HepG2 (cell line): ENCODE data around the gene NSMCE1. TPM values are rescaled to one million over a fixed set of nuclear protein-coding genes. Genes with fewer than 3 reads are reported as not detected.

Experiments
- BCL6 ChIP-seq: IDR thresholded peaks from 2 replicates; pipeline ENCODE4 v1.6.1; 2016; ENCODE audit warnings: missing genetic modification reagents, missing compliant biosample characterization
- EEA1 ChIP-seq: sonication (generic); formaldehyde crosslinking; IDR thresholded peaks from 2 replicates; pipeline ENCODE4 v1.5.1; 2020; ENCODE audit warnings: mild to moderate bottlenecking, missing genetic modification reagents, borderline replicate concordance
- ELF3 ChIP-seq: IDR thresholded peaks from 2 replicates; pipeline ENCODE4 v1.6.1; 2016; ENCODE audit warnings: missing genetic modification reagents, missing compliant biosample characterization
- EP300 ChIP-seq, 3 experiments: sonication (generic) in 1 of 3; formaldehyde crosslinking in 1 of 3; IDR thresholded peaks; 2 replicates each; pipeline versions ENCODE4 v1.5.1 to v1.6.1; 2011 to 2020; ENCODE audit warnings: low read depth in 2 of 3, low read length in 2 of 3, borderline replicate concordance in 1 of 3, improper control_type of control experiment in 1 of 3, mild to moderate bottlenecking in 1 of 3, missing genetic modification reagents in 1 of 3, moderate library complexity in 1 of 3
- FOXP1 ChIP-seq, 2 experiments: fragments of 450-650 bp in 1 of 2; IDR thresholded peaks; 2 replicates each; pipeline ENCODE4 v1.6.1; 2017 to 2018; ENCODE audit warnings: antibody characterized with exemption in 1 of 2
- HOXA9 ChIP-seq: sonication (generic); formaldehyde crosslinking; IDR thresholded peaks from 2 replicates; pipeline ENCODE4 v1.8.1; 2022; ENCODE audit warnings: missing genetic modification reagents, mild to moderate bottlenecking, moderate library complexity, borderline replicate concordance
- KAT2B ChIP-seq: fragments of 150-350 bp; IDR thresholded peaks from 2 replicates; pipeline ENCODE4 v1.6.1; 2014; ENCODE audit warnings: low read depth, low read length, borderline replicate concordance
- KDM4B ChIP-seq: sonication (generic); formaldehyde crosslinking; IDR thresholded peaks from 2 replicates; pipeline ENCODE4 v1.4.0; 2020; ENCODE audit warnings: missing genetic modification reagents
- RARA ChIP-seq: IDR thresholded peaks from 2 replicates; pipeline ENCODE4 v1.6.1; 2016; ENCODE audit warnings: missing genetic modification reagents, missing compliant biosample characterization
- SOX5 ChIP-seq: IDR thresholded peaks from 2 replicates; pipeline ENCODE4 v1.6.1; 2016; ENCODE audit warnings: borderline replicate concordance
- SP4 ChIP-seq: sonication (generic); formaldehyde crosslinking; IDR thresholded peaks from 2 replicates; pipeline ENCODE4 v1.8.1; 2023; ENCODE audit warnings: mild to moderate bottlenecking, missing genetic modification reagents
- ZBTB20 ChIP-seq: sonication (generic); formaldehyde crosslinking; IDR thresholded peaks from 2 replicates; pipeline ENCODE4 v1.8.1; 2023; ENCODE audit warnings: missing genetic modification reagents, low read depth, mild to moderate bottlenecking, borderline replicate concordance
- ZFP36L2 ChIP-seq: sonication (generic); formaldehyde crosslinking; IDR thresholded peaks from 2 replicates; pipeline ENCODE4 v1.4.0; 2020; ENCODE audit warnings: missing genetic modification reagents
- ZFY ChIP-seq: sonication (generic); formaldehyde crosslinking; IDR thresholded peaks from 2 replicates; pipeline ENCODE4 v1.4.0; 2020; ENCODE audit warnings: missing genetic modification reagents
- ZNF121 ChIP-seq: sonication (generic); formaldehyde crosslinking; IDR thresholded peaks from 2 replicates; pipeline ENCODE4 v1.5.0; 2020; ENCODE audit warnings: mild to moderate bottlenecking, missing genetic modification reagents
- ZNF24 ChIP-seq: fragments of 450-650 bp; IDR thresholded peaks from 2 replicates; pipeline ENCODE4 v1.6.1; 2017; ENCODE audit warnings: antibody characterized with exemption, mild to moderate bottlenecking
- ZNF292 ChIP-seq: sonication (generic); formaldehyde crosslinking; IDR thresholded peaks from 2 replicates; pipeline ENCODE4 v1.8.1; 2022; ENCODE audit warnings: mild to moderate bottlenecking, low read depth, missing genetic modification reagents, borderline replicate concordance
- ZSCAN9 ChIP-seq: IDR thresholded peaks from 2 replicates; pipeline ENCODE4 v1.6.1; 2016; ENCODE audit warnings: borderline replicate concordance
- polyA plus RNA-seq, 8 experiments: library from polyadenylated mRNA; depleted of rRNA in 3 of 8; stranded (reverse) in 7 of 8; unstranded in 1 of 8; fragments of >200 nt; fragmentation: Illumina TruSeq in 4 of 8; extraction: Trizol in 4 of 8; gene quantifications; 2 replicates each; pipeline versions ENCODE4 v1.2.1 to v1.2.3, GENCODE V29; 2011 to 2016; ENCODE audit warnings: low read depth in 4 of 8, missing spikeins in 1 of 8, mixed read lengths in 1 of 8; ENCODE audit not compliant: insufficient read depth in 1 of 8
- total RNA-seq, 5 experiments: library from RNA; depleted of rRNA; stranded (reverse); fragments of >200 nt; fragmentation: Illumina TruSeq; extraction: Trizol; gene quantifications; 2 replicates each; pipeline ENCODE4 v1.2.3, GENCODE V29; 2016; ENCODE audit warnings: low read depth in 1 of 5
- TF ChIP-seq, protein P1 (sequence below): sonication (generic); formaldehyde crosslinking; IDR thresholded peaks from 2 replicates; pipeline ENCODE4 v1.5.0; 2020; ENCODE audit warnings: mild to moderate bottlenecking, missing genetic modification reagents, borderline replicate concordance
- TF ChIP-seq, protein P2 (sequence below): sonication (generic); formaldehyde crosslinking; conservative IDR thresholded peaks from 2 replicates; pipeline ENCODE4 v1.4.0; 2020; ENCODE audit warnings: missing genetic modification reagents

NSMCE1 gene
- total and polyA plus RNA-seq, 2 of the 13 experiments (the other 11 are each of a cell fraction or from before 2014, with no cell fraction given), result 42.7 to 52.9 TPM

DNA sequence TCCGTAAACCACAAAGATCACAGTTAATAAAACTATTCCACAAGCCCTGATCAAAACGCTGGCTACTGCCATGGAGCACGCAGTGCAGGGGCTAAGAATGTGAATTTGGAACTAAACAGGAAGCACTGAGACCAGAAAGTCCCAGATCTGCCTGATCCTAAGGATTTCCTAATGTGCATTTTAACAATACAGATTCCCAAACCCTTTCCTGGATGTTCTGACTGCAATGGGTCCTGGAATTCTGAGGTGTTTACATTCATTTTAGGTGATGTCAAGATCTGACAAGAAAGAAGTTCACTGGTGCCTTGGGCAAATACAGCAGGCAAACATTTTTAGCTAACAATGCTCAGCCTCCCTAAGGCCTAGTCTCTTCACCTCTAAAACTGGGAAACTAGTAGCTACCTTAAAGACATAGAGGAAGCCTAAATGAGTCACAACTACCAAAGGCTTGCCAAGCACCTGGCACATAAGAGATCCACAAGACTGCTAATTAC lies 10.3 kb downstream of the NSMCE1 start (continued):
- TF ChIP-seq HOXA9 (CRISPR knock-in tag), result no peak
- peak in 1 of 2 experiments; percentile 49; a peak in 1 of 4 replicates for TF ChIP-seq EP300 (IDR thresholded peaks at IDR 0.05; ENCODE audit: low read depth in 2 of 2, low read length in 2 of 2)
- 0 out of 2 replicates have a peak, but pooled peaks have one; percentile 10 for TF ChIP-seq EP300 (CRISPR knock-in tag; IDR thresholded peaks at IDR 0.05; ENCODE audit: borderline replicate concordance)
- TF ChIP-seq BCL6 (CRISPR knock-in tag), result peak; percentile 90
- TF ChIP-seq RARA, result peak; percentile 40
- TF ChIP-seq ZBTB20 (CRISPR knock-in tag), result no peak
- peak; percentile 37; the same call in 1 of the 2 replicates for TF ChIP-seq ZFY (CRISPR knock-in tag)
- TF ChIP-seq, protein P1, sequence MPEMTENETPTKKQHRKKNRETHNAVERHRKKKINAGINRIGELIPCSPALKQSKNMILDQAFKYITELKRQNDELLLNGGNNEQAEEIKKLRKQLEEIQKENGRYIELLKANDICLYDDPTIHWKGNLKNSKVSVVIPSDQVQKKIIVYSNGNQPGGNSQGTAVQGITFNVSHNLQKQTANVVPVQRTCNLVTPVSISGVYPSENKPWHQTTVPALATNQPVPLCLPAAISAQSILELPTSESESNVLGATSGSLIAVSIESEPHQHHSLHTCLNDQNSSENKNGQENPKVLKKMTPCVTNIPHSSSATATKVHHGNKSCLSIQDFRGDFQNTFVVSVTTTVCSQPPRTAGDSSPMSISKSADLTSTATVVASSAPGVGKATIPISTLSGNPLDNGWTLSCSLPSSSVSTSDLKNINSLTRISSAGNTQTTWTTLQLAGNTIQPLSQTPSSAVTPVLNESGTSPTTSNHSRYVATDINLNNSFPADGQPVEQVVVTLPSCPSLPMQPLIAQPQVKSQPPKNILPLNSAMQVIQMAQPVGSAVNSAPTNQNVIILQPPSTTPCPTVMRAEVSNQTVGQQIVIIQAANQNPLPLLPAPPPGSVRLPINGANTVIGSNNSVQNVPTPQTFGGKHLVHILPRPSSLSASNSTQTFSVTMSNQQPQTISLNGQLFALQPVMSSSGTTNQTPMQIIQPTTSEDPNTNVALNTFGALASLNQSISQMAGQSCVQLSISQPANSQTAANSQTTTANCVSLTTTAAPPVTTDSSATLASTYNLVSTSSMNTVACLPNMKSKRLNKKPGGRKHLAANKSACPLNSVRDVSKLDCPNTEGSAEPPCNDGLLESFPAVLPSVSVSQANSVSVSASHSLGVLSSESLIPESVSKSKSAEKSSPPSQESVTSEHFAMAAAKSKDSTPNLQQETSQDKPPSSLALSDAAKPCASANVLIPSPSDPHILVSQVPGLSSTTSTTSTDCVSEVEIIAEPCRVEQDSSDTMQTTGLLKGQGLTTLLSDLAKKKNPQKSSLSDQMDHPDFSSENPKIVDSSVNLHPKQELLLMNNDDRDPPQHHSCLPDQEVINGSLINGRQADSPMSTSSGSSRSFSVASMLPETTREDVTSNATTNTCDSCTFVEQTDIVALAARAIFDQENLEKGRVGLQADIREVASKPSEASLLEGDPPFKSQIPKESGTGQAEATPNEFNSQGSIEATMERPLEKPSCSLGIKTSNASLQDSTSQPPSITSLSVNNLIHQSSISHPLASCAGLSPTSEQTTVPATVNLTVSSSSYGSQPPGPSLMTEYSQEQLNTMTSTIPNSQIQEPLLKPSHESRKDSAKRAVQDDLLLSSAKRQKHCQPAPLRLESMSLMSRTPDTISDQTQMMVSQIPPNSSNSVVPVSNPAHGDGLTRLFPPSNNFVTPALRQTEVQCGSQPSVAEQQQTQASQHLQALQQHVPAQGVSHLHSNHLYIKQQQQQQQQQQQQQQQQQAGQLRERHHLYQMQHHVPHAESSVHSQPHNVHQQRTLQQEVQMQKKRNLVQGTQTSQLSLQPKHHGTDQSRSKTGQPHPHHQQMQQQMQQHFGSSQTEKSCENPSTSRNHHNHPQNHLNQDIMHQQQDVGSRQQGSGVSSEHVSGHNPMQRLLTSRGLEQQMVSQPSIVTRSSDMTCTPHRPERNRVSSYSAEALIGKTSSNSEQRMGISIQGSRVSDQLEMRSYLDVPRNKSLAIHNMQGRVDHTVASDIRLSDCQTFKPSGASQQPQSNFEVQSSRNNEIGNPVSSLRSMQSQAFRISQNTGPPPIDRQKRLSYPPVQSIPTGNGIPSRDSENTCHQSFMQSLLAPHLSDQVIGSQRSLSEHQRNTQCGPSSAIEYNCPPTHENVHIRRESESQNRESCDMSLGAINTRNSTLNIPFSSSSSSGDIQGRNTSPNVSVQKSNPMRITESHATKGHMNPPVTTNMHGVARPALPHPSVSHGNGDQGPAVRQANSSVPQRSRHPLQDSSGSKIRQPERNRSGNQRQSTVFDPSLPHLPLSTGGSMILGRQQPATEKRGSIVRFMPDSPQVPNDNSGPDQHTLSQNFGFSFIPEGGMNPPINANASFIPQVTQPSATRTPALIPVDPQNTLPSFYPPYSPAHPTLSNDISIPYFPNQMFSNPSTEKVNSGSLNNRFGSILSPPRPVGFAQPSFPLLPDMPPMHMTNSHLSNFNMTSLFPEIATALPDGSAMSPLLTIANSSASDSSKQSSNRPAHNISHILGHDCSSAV (CRISPR knock-in tag), result no peak
- peak; percentile 58; the same call in 1 of the 2 replicates for TF ChIP-seq ELF3 (CRISPR knock-in tag)
- no peak for TF ChIP-seq ZNF121 (CRISPR knock-in tag)
- TF ChIP-seq, protein P2, sequence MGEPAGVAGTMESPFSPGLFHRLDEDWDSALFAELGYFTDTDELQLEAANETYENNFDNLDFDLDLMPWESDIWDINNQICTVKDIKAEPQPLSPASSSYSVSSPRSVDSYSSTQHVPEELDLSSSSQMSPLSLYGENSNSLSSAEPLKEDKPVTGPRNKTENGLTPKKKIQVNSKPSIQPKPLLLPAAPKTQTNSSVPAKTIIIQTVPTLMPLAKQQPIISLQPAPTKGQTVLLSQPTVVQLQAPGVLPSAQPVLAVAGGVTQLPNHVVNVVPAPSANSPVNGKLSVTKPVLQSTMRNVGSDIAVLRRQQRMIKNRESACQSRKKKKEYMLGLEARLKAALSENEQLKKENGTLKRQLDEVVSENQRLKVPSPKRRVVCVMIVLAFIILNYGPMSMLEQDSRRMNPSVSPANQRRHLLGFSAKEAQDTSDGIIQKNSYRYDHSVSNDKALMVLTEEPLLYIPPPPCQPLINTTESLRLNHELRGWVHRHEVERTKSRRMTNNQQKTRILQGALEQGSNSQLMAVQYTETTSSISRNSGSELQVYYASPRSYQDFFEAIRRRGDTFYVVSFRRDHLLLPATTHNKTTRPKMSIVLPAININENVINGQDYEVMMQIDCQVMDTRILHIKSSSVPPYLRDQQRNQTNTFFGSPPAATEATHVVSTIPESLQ, result no peak
- TF ChIP-seq ZNF292 (CRISPR knock-in tag), result 0 out of 2 replicates have a peak, but pooled peaks have one; percentile 26
- 0 out of 2 replicates have a peak, but pooled peaks have one; percentile 35 for TF ChIP-seq ZFP36L2 (CRISPR knock-in tag)
- no peak for TF ChIP-seq FOXP1 (IDR thresholded peaks at IDR 0.05)
- peak; percentile 57; the same call in 1 of the 2 replicates for TF ChIP-seq FOXP1 (CRISPR knock-in tag; IDR thresholded peaks at IDR 0.05)
- no peak for TF ChIP-seq KAT2B
- no peak for TF ChIP-seq EEA1 (CRISPR knock-in tag)
- peak; percentile 75; the same call in 1 of the 2 replicates for TF ChIP-seq SOX5
- TF ChIP-seq ZNF24, result no peak
- TF ChIP-seq SP4, result no peak
- TF ChIP-seq ZSCAN9, result no peak
- TF ChIP-seq KDM4B, result peak; percentile 48; the same call in 1 of the 2 replicates
